ENCODE results near the gene IQCK. TPM values are rescaled to one million over a fixed set of nuclear protein-coding genes. Genes with fewer than 3 reads are reported as not detected.

The IQCK gene
- total and polyA plus RNA-seq, 2 donors (not counting 3 experiments of a cell fraction or from before 2014, with no cell fraction given), result 17.2 to 18.1 TPM

DNA sequence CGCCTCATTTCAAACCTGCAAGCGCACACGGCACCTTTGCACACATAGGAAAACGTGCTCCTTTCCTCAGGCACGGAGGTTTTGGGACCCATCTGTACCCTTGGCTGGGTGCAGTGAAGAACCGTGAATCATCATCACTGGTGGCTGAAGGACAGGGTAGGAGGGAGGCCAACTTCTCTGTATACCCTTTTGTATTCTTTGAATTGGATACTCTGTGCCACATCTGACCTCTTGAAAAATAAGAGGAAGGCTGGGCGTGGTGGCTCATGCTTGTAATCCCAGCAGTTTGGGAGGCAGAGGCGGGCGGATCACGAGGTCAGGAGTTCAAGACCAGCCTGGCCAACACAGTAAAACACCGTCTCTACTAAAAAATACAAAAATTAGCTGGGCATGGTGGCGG is 154.9 kb downstream of the IQCK start:
- Histone ChIP-seq H3K4me2 (ENCODE audit: insufficient read depth, low read length) (no peak overlapping the region), H3K79me2 (ENCODE audit: control insufficient read depth, insufficient read depth, low read length) (no peaks in the 10 kb centered on the region), H3K9me3 (replicated peaks; ENCODE audit: control insufficient read depth, insufficient read depth, low read length) (no peaks in the 10 kb centered on the region), H3K9me1 (replicated peaks; ENCODE audit: control insufficient read depth, extremely low read depth, insufficient read depth, low read length) (no peaks in the 10 kb centered on the region), H3K9ac (replicated peaks; ENCODE audit: extremely low read depth, insufficient read depth, low read length) (no peak overlapping the region), H3K27me3 (ENCODE audit: control insufficient read depth in 2 of 2, insufficient read depth in 2 of 2, low read length in 2 of 2) (no peaks in the 10 kb centered on the region), H3K36me3 (ENCODE audit: control insufficient read depth in 2 of 2, extremely low read depth in 1 of 2, insufficient read depth in 2 of 2, low read length in 2 of 2) (peaks cover 0 to 7% of the 10 kb centered on the region in 2 experiments), H4K20me1 (replicated peaks; ENCODE audit: control insufficient read depth, extremely low read depth, insufficient read depth, low read length) (no peaks in the 10 kb centered on the region), H2AFZ (ENCODE audit: low read depth, low read length) (no peak overlapping the region), H3K4me1 (ENCODE audit: control insufficient read depth, extremely low read depth, insufficient read depth, low read length) (no peaks in the 10 kb centered on the region), H3K27ac (ENCODE audit: insufficient read depth, low read depth, low read length) (no peak overlapping the region), H3K4me3 (replicated peaks in 1 of 3; ENCODE audit: insufficient read depth in 1 of 3, low read depth in 1 of 3, low read length in 3 of 3) (no peak overlapping the region)
- CTCF ChIA-PET, result interaction anchor here (0.6 to 1.5 kb wide), 3 partner anchors 68 to 271 kb away, joined by 3 to 4 read pairs (median 3); no protein-coding TSS in a partner anchor
- intact Hi-C loops (cut with micrococcal nuclease) (no loop called here), dilution Hi-C loops (cut with MboI; ENCODE audit: extremely low pct_ligation_motif_present, low sequenced_read_pairs) (no loop called here)
- POLR2A ChIA-PET, result no interaction called here
- TF ChIP-seq JUN (IDR thresholded peaks at IDR 0.05; ENCODE audit: borderline replicate concordance, insufficient read depth, insufficient read length, low read depth) (no peak), POLR2A (IDR thresholded peaks at IDR 0.05; ENCODE audit: low read depth, low read length) (no peak), EZH2 (IDR thresholded peaks at IDR 0.05; ENCODE audit: borderline replicate concordance, low read depth, low read length, severe bottlenecking) (no peak), FOS (IDR thresholded peaks at IDR 0.05; ENCODE audit: borderline replicate concordance, insufficient read depth, low read length) (no peak), POLR2AphosphoS5 (IDR thresholded peaks at IDR 0.05; ENCODE audit: insufficient read depth, low read depth, low read length) (no peak), MYC (IDR thresholded peaks at IDR 0.05; ENCODE audit: low read depth, low read length) (no peak), GATA2 (IDR thresholded peaks at IDR 0.05; ENCODE audit: insufficient read depth, insufficient read length, low read depth, low read length) (no peak)
- TF ChIP-seq, protein P1, sequence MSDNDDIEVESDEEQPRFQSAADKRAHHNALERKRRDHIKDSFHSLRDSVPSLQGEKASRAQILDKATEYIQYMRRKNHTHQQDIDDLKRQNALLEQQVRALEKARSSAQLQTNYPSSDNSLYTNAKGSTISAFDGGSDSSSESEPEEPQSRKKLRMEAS (IDR thresholded peaks at IDR 0.05; ENCODE audit: insufficient read depth, insufficient read length), result no peak
- TF ChIP-seq, protein P2, sequence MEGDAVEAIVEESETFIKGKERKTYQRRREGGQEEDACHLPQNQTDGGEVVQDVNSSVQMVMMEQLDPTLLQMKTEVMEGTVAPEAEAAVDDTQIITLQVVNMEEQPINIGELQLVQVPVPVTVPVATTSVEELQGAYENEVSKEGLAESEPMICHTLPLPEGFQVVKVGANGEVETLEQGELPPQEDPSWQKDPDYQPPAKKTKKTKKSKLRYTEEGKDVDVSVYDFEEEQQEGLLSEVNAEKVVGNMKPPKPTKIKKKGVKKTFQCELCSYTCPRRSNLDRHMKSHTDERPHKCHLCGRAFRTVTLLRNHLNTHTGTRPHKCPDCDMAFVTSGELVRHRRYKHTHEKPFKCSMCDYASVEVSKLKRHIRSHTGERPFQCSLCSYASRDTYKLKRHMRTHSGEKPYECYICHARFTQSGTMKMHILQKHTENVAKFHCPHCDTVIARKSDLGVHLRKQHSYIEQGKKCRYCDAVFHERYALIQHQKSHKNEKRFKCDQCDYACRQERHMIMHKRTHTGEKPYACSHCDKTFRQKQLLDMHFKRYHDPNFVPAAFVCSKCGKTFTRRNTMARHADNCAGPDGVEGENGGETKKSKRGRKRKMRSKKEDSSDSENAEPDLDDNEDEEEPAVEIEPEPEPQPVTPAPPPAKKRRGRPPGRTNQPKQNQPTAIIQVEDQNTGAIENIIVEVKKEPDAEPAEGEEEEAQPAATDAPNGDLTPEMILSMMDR (IDR thresholded peaks at IDR 0.05; ENCODE audit: extremely low read depth in 1 of 2, insufficient read depth in 1 of 2, low read depth in 1 of 2, low read length in 2 of 2), result no peak
- no TSS peak for BruUV-seq (replicated peaks)
- DNase-seq (ENCODE audit: low read depth, low spot score) (no peak), FAIRE-seq (no peak)

Data from endothelial cell of umbilical vein (primary cell).